HepG2 (cell line): Measurements from ENCODE around the gene SLC23A2. TPM values are rescaled to one million over a fixed set of nuclear protein-coding genes. Genes with fewer than 3 reads are reported as not detected.

Source experiments
- ATAC-seq: fragments of 200-7000 bp; cut with Tn5 transposase; 3 replicates; pipeline ENCODE4 v1.9.1; 2020; ENCODE audit warnings: mild to moderate bottlenecking, moderate library complexity
- BruUV-seq: library from RNA; stranded (reverse); fragments of 400-500 nt; replicated peaks from 2 replicates; lab custom pipeline; 2021; lab: Mats Ljungman, UMichigan
- CTCF ChIA-PET: fragments of 300-600 bp; formaldehyde crosslinking; extraction: SDS; loops from one replicate; lab custom pipeline; 2021; ENCODE audit warnings: low total read pairs, inconsistent platforms, low intra/inter-chr PET ratio; lab: Yijun Ruan, JAX
- POLR2A ChIA-PET: fragments of 350-600 bp; sonication (Branson Sonifier 250); formaldehyde crosslinking; loops from one replicate; lab custom pipeline; 2020; ENCODE audit warnings: antibody characterized with exemption, inconsistent platforms; lab: Yijun Ruan, JAX
- DNase-seq: peaks from one replicate; pipeline ENCODE4 v3.0.0-alpha.2; 2015; ENCODE audit warnings: low spot score
- FAIRE-seq: peaks from 3 replicates; lab custom pipeline; 2011; peaks lifted over from hg19 to GRCh38; lab: Jason Lieb, UNC
- H2AFZ ChIP-seq: one replicate; pipeline ENCODE4 v1.6.1; 2011; ENCODE audit warnings: low read length, inconsistent platforms
- H3K27ac ChIP-seq: fragments of 300-600 bp; 3 replicates; pipeline ENCODE4 v1.8.0; 2011; ENCODE audit warnings: mixed run types, mild to moderate bottlenecking, mixed read lengths, low read length, inconsistent platforms; ENCODE audit not compliant: insufficient read depth; ENCODE audit errors: extremely low read length
- H3K27me3 ChIP-seq, 2 experiments: fragments of 200-600 bp in 1 of 2; 2 replicates in 1 of 2; 3 replicates in 1 of 2; pipeline versions ENCODE4 v1.6.0 to v1.8.0; 2011; ENCODE audit warnings: low read length in 2 of 2, mild to moderate bottlenecking in 2 of 2, moderate library complexity in 2 of 2, inconsistent platforms in 1 of 2; ENCODE audit not compliant: insufficient read depth in 2 of 2, control insufficient read depth in 1 of 2
- H3K36me3 ChIP-seq, 2 experiments: fragments of 200-600 bp in 1 of 2; replicated peaks in 1 of 2; 2 replicates in 1 of 2; 3 replicates in 1 of 2; pipeline versions ENCODE4 v1.5.1 to v1.8.0; 2011; ENCODE audit warnings: low read length in 2 of 2, inconsistent platforms in 1 of 2; ENCODE audit not compliant: insufficient read depth in 2 of 2, control insufficient read depth in 1 of 2
- H3K4me1 ChIP-seq: 2 replicates; pipeline ENCODE4 v1.5.1; 2012; ENCODE audit warnings: low read length, inconsistent platforms; ENCODE audit not compliant: insufficient read depth
- H3K4me2 ChIP-seq: 2 replicates; pipeline ENCODE4 v1.6.0; 2011; ENCODE audit warnings: low read depth, low read length, inconsistent platforms
- H3K4me3 ChIP-seq, 3 experiments: fragments of 200-600 bp in 1 of 3; sonication (generic), shearing (Covaris generic) in 1 of 3; replicated peaks in 1 of 3; 2 replicates each; pipeline ENCODE4 v1.5.1; 2011 to 2016; ENCODE audit warnings: low read length in 3 of 3, inconsistent platforms in 2 of 3, low read depth in 2 of 3, mild to moderate bottlenecking in 2 of 3, control low read depth in 1 of 3, mixed read lengths in 1 of 3; ENCODE audit not compliant: insufficient read depth in 1 of 3
- H3K79me2 ChIP-seq: one replicate; pipeline ENCODE4 v1.6.1; 2011; ENCODE audit warnings: low read length, inconsistent platforms; ENCODE audit not compliant: insufficient read depth
- H3K9ac ChIP-seq: 2 replicates; pipeline ENCODE4 v1.6.0; 2011; ENCODE audit warnings: mild to moderate bottlenecking, low read depth, low read length, inconsistent platforms; ENCODE audit not compliant: insufficient read depth
- H3K9me3 ChIP-seq: 2 replicates; pipeline ENCODE4 v1.5.1; 2012; ENCODE audit warnings: mild to moderate bottlenecking, low read length
- H4K20me1 ChIP-seq: 2 replicates; pipeline ENCODE4 v1.6.0; 2011; ENCODE audit warnings: inconsistent platforms, mild to moderate bottlenecking, low read length, moderate library complexity; ENCODE audit not compliant: insufficient read depth
- CBX5 ChIP-seq: sonication (generic); formaldehyde crosslinking; IDR thresholded peaks from 2 replicates; pipeline ENCODE4 v1.4.0; 2020; ENCODE audit warnings: missing genetic modification reagents, borderline replicate concordance
- CCDC6 ChIP-seq: sonication (generic); formaldehyde crosslinking; IDR thresholded peaks from 2 replicates; pipeline ENCODE4 v1.8.1; 2022; ENCODE audit warnings: mild to moderate bottlenecking, missing genetic modification reagents, moderate library complexity
- CHCHD3 ChIP-seq: sonication (generic); formaldehyde crosslinking; IDR thresholded peaks from 2 replicates; pipeline ENCODE4 v1.8.0; 2022; ENCODE audit warnings: mild to moderate bottlenecking, missing genetic modification reagents, moderate library complexity
- FOXP4 ChIP-seq: sonication (generic); formaldehyde crosslinking; IDR thresholded peaks from 2 replicates; pipeline ENCODE4 v1.4.0; 2020; ENCODE audit warnings: missing genetic modification reagents
- ISL2 ChIP-seq: sonication (generic); formaldehyde crosslinking; IDR thresholded peaks from 2 replicates; pipeline ENCODE4 v1.5.0; 2020; ENCODE audit warnings: missing genetic modification reagents
- KDM5A ChIP-seq: fragments of 200-600 bp; sonication (generic); IDR thresholded peaks from 2 replicates; pipeline ENCODE4 v1.7.0; 2018; ENCODE audit warnings: antibody characterized with exemption, mild to moderate bottlenecking, low read length, borderline replicate concordance
- KLF12 ChIP-seq: sonication (generic); formaldehyde crosslinking; IDR thresholded peaks from 2 replicates; pipeline ENCODE4 v1.4.0; 2020; ENCODE audit warnings: missing genetic modification reagents, borderline replicate concordance
- MAFK ChIP-seq, 2 experiments: IDR thresholded peaks in 1 of 2; conservative IDR thresholded peaks in 1 of 2; 2 replicates each; pipeline ENCODE4 v1.6.1; 2011; ENCODE audit warnings: improper control_type of control experiment in 2 of 2, low read length in 2 of 2
- MEIS2 ChIP-seq: sonication (generic); formaldehyde crosslinking; IDR thresholded peaks from 2 replicates; pipeline ENCODE4 v1.9.0; 2021; ENCODE audit warnings: mild to moderate bottlenecking, missing genetic modification reagents
- NFRKB ChIP-seq: fragments of 450-650 bp; IDR thresholded peaks from 2 replicates; pipeline ENCODE4 v1.6.1; 2017
- PAF1 ChIP-seq: IDR thresholded peaks from 2 replicates; pipeline ENCODE4 v1.6.1; 2016; ENCODE audit warnings: missing genetic modification reagents, missing compliant biosample characterization
- SAP130 ChIP-seq: IDR thresholded peaks from 2 replicates; pipeline ENCODE4 v1.6.1; 2016; ENCODE audit warnings: low read depth
- SCMH1 ChIP-seq: sonication (generic); formaldehyde crosslinking; IDR thresholded peaks from 2 replicates; pipeline ENCODE4 v1.9.0; 2021; ENCODE audit warnings: missing genetic modification reagents, mild to moderate bottlenecking, borderline replicate concordance
- SIN3A ChIP-seq: IDR thresholded peaks from 2 replicates; pipeline ENCODE4 v1.6.1; 2011; ENCODE audit warnings: low read depth, mild to moderate bottlenecking, control low read depth, low read length, borderline replicate concordance
- SMARCC2 ChIP-seq: fragments of 450-650 bp; IDR thresholded peaks from 2 replicates; pipeline ENCODE4 v1.6.1; 2017; ENCODE audit warnings: antibody characterized with exemption, mild to moderate bottlenecking
- TARDBP ChIP-seq: sonication (generic); formaldehyde crosslinking; IDR thresholded peaks from 2 replicates; pipeline ENCODE4 v1.8.0; 2022; ENCODE audit warnings: mild to moderate bottlenecking, missing genetic modification reagents
- ZBTB7B ChIP-seq: sonication (generic); formaldehyde crosslinking; IDR thresholded peaks from 2 replicates; pipeline ENCODE4 v1.4.0; 2020; ENCODE audit warnings: missing genetic modification reagents
- ZNF207 ChIP-seq: fragments of 450-650 bp; IDR thresholded peaks from 2 replicates; pipeline ENCODE4 v1.6.1; 2016; ENCODE audit warnings: antibody characterized with exemption, borderline replicate concordance
- ZNF883 ChIP-seq: sonication (generic); formaldehyde crosslinking; IDR thresholded peaks from 2 replicates; pipeline ENCODE4 v1.5.1; 2020; ENCODE audit warnings: mild to moderate bottlenecking, missing genetic modification reagents; ENCODE audit errors: not compliant biosample characterization
- WGBS: methylation state at CpG from one replicate; pipeline ENCODE4 v1.1.6; 2017; ENCODE audit warnings: low lambda C conversion rate; 5-methylcytosine and 5-hydroxymethylcytosine counted together
- in situ Hi-C: cut with HindIII; loops from 2 replicates; pipeline ENCODE4 v1.10.0; 2017; ENCODE audit warnings: low pct_unique_long_range_greater_than_20kb; ENCODE audit not compliant: extremely low pct_ligation_motif_present
- intact Hi-C: fragments of 100-400 bp; cut with micrococcal nuclease; formaldehyde crosslinking; loops from one replicate; pipeline ENCODE4 v1.10.0; 2022; ENCODE audit not compliant: unreplicated experiment
- polyA plus RNA-seq, 8 experiments: library from polyadenylated mRNA; depleted of rRNA in 3 of 8; stranded (reverse) in 7 of 8; unstranded in 1 of 8; fragments of >200 nt; fragmentation: Illumina TruSeq in 4 of 8; extraction: Trizol in 4 of 8; gene quantifications; 2 replicates each; pipeline versions ENCODE4 v1.2.1 to v1.2.3, GENCODE V29; 2011 to 2016; ENCODE audit warnings: low read depth in 4 of 8, missing spikeins in 1 of 8, mixed read lengths in 1 of 8; ENCODE audit not compliant: insufficient read depth in 1 of 8
- total RNA-seq, 5 experiments: library from RNA; depleted of rRNA; stranded (reverse); fragments of >200 nt; fragmentation: Illumina TruSeq; extraction: Trizol; gene quantifications; 2 replicates each; pipeline ENCODE4 v1.2.3, GENCODE V29; 2016; ENCODE audit warnings: low read depth in 1 of 5
- TF ChIP-seq, protein P1 (sequence below): IDR thresholded peaks from 2 replicates; pipeline ENCODE4 v1.6.1; 2012; ENCODE audit warnings: low read depth, low read length, improper control_type of control experiment
- TF ChIP-seq, protein P2 (sequence below): sonication (generic); formaldehyde crosslinking; IDR thresholded peaks from 2 replicates; pipeline ENCODE4 v1.4.0; 2020; ENCODE audit warnings: mild to moderate bottlenecking, low read depth, missing genetic modification reagents

SLC23A2 gene
- total and polyA plus RNA-seq, 2 of the 13 experiments (the other 11 are each of a cell fraction or from before 2014, with no cell fraction given), result 42.2 to 51.2 TPM

- TF ChIP-seq, protein P1, sequence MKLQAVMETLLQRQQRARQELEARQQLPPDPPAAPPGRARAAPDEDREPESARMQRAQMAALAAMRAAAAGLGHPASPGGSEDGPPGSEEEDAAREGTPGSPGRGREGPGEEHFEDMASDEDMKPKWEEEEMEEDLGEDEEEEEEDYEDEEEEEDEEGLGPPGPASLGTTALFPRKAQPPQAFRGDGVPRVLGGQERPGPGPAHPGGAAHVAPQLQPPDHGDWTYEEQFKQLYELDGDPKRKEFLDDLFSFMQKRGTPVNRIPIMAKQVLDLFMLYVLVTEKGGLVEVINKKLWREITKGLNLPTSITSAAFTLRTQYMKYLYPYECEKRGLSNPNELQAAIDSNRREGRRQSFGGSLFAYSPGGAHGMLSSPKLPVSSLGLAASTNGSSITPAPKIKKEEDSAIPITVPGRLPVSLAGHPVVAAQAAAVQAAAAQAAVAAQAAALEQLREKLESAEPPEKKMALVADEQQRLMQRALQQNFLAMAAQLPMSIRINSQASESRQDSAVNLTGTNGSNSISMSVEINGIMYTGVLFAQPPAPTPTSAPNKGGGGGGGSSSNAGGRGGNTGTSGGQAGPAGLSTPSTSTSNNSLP, result no peak
- no peak for TF ChIP-seq TARDBP
- no peak for TF ChIP-seq PAF1 (CRISPR knock-in tag)
- TF ChIP-seq KDM5A, result no peak
Observed at GRCh38 chr20:5024982-5025381, 23.7 kb upstream of the SLC23A2 start (continued).

GRCh38 chr20:5024103-5024502, 22.8 kb upstream of the SLC23A2 start:
- Histone ChIP-seq H3K79me2 (no peaks in the 10 kb centered on the region), H3K27ac (no peak overlapping the region), H2AFZ (no peak overlapping the region), H3K4me3 (no peak overlapping the region), H3K4me2 (no peak overlapping the region), H4K20me1 (no peaks in the 10 kb centered on the region), H3K9me3 (no peaks in the 10 kb centered on the region), H3K27me3 (no peaks in the 10 kb centered on the region), H3K9ac (no peak overlapping the region), H3K4me1 (peaks cover 61% of the 10 kb centered on the region), H3K36me3 (no peaks in the 10 kb centered on the region)
- BruUV-seq, result no TSS peak
- intact Hi-C loops (no loop called here), in situ Hi-C loops (no loop called here)
- FAIRE-seq, result no peak
- ChIA-PET CTCF (no interaction called here), POLR2A (interaction anchor here (1.0 to 1.1 kb wide), 2 partner anchors 51 to 56 kb away, joined by 3 to 7 read pairs; no protein-coding TSS in a partner anchor)
- WGBS, result 91% methylated on average over 6 of the region's 6 CpGs
- no peak for DNase-seq
- no peak for ATAC-seq
- TF ChIP-seq ZNF883 (no peak), MEIS2 (CRISPR knock-in tag) (no peak), MAFK (conservative IDR thresholded peaks at IDR 0.05 in 1 of 2, IDR thresholded peaks at IDR 0.05 in 1 of 2; ENCODE audit: low read length in 2 of 2) (peak; percentile 55 to 58; a peak in 3 of 4 replicates), SAP130 (CRISPR knock-in tag) (no peak), SMARCC2 (no peak), NFRKB (no peak), FOXP4 (CRISPR knock-in tag) (no peak), SIN3A (no peak), CHCHD3 (CRISPR knock-in tag) (no peak), KLF12 (CRISPR knock-in tag) (0 out of 2 replicates have a peak, but pooled peaks have one; percentile 27), CBX5 (CRISPR knock-in tag) (no peak), SCMH1 (CRISPR knock-in tag) (no peak), ISL2 (CRISPR knock-in tag) (no peak), ZBTB7B (CRISPR knock-in tag) (no peak), CCDC6 (no peak), ZNF207 (no peak)
- TF ChIP-seq, protein P2, sequence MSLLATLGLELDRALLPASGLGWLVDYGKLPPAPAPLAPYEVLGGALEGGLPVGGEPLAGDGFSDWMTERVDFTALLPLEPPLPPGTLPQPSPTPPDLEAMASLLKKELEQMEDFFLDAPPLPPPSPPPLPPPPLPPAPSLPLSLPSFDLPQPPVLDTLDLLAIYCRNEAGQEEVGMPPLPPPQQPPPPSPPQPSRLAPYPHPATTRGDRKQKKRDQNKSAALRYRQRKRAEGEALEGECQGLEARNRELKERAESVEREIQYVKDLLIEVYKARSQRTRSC (CRISPR knock-in tag), result no peak
